ENCODE results near the gene BICDL2.
A peak's percentile ranks its signal among the peaks of the same experiment; 100 is the strongest.
"Not testable (repeated sequence)": the region's sequence is repeated elsewhere in the genome, so short reads cannot be mapped to it uniquely, and the experiment has no call there.

Gene BICDL2

DNA sequence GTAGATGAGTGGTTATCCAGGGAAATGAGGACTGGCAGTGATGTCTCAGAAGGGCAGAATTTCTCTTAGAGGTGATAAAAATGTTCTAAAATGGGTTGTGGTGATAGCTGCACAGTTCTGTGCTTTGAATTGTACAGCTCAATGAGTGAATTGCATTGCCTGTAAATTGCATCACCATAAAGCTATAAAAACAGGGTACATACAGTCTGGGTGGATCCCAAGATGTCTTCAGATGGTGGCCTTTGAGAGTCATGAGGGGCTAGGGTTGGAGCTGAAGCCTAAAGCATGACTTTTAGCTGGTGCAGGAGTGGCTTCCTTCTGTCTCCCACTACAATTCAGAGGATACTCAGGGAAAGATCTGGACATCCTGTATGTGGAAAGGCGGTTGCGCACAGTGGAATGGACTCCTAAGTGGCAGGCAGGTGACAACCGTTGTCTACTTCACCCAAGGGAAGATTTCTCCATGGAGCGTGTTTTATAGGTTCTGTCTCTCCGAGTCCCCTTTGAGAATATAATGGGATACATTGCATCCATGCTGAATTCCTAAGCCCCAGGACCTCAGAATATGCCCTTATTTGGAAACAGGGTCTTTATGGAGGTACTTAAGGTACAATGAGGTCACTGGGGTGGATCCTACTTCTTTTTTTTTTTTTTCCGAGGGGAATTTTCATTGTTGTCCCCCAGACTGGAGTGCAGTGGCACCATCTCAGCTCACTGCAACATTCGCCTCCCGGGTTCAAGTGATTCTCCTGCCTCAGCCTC, 27.1 kb upstream of the BICDL2 start:
- DNase-seq (ENCODE audit: low spot score), result no peak

DNA sequence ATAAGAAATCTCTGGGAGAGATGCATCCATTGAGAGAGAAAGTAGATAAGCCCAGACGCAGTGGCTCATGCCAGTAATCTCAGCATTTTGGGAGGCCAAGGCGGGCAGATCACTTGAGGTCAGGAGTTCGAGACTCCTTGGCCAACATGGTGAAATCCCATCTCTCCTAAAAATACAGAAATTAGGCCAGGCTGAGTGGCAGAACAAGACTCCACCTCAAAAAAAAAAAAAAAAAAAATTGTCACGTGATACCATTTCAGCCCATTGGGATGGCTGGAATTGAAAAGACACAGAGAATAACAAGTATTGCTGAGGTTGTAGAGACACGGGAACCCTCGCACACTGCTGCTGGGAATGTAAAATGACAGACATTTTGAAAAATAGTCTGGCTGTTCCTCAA, 25.8 kb upstream of the BICDL2 start:
- DNase-seq (ENCODE audit: low spot score), result no peak

GRCh38 chr16:3060339-3061127, 23.8 kb upstream of the BICDL2 start:
- DNase-seq (ENCODE audit: low spot score), result no peak

DNA sequence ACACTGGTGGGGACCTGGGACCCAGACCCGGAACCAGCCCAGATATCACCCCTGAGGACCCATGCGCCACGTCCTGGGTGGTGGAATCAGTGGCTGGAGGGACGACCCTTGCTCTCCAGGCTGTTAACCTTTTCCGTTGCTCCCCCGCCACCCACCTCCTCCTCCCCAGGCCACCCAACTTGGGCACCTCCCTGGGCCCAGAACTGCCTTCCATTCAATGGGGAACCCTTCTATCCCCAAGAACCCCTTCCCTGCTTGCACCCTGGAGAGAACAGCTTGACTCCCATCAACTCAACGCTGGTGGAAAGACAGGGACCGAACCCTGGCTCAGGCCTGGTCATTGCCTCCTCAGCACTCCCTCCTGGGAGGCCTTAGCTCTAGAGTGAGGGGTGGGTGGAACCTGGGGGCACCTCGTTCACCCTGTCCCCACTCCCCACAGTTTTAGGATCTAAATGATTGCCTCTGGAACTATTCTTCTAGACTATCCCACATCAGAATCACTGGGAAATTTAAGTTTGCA, 23.0 kb upstream of the BICDL2 start:
- no peak for DNase-seq (ENCODE audit: low spot score)

DNA sequence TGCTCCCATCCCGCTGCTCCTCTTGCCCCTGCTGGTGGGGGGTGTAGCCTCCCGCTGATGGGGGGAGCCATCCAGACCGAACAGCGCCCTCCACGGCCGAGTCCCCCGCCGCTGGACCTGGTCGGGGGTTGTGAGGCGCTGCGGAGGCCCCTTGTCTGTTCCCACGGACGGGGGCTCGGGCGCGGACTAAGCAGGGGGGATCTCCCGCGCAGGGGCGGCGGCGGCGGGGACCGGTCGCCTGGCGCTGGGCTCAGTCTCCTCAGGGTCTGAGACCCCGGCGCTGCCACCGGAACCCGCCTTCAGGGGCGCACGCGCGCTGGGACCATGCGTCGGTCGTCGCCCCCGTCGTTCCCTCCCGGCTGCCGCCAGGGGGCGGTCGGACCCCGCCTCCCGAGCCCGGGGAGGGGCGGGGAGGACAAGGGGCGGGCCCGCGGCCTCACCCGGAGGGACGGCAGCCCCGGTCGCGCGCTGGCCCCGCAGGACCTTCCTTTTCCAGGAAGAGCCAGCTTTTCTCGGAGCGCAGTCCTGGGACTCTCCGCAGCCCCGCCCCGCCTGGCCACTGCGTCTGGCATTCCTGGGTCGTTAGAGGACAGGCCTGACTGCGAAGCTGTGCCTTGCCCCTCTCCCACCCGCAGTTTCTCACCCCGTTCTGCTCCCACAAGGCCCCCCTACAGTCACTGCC, 22.4 kb upstream of the BICDL2 start:
- DNase-seq (ENCODE audit: low spot score), result peak; percentile 83

DNA sequence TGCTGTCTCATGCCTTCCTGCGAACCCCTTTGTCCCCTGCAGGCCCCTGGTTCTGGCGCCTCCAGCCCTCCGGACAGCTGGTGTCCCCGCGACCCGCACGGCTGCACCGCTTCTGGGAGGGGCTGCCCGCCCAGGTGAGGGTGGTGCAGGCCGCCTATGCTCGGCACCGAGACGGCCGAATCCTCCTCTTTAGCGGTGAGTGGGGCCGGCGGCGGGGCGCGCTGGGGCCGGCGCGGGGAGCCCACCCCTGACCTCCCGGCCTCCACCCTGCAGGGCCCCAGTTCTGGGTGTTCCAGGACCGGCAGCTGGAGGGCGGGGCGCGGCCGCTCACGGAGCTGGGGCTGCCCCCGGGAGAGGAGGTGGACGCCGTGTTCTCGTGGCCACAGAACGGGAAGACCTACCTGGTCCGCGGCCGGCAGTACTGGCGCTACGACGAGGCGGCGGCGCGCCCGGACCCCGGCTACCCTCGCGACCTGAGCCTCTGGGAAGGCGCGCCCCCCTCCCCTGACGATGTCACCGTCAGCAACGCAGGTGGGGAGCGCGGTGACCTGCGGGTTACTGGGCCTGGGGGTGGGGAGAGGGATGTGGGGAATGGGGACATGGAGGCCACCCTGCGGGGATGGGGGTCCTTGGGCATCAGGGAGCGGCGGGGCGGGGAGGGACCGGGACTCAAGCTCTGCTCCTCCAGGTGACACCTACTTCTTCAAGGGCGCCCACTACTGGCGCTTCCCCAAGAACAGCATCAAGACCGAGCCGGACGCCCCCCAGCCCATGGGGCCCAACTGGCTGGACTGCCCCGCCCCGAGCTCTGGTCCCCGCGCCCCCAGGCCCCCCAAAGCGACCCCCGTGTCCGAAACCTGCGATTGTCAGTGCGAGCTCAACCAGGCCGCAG, 21.6 kb upstream of the BICDL2 start:
- DNase-seq (ENCODE audit: low spot score), result no peak

- no peak for DNase-seq (ENCODE audit: low spot score)
Observed at GRCh38 chr16:3057181-3058138, 20.7 kb upstream of the BICDL2 start.

DNA sequence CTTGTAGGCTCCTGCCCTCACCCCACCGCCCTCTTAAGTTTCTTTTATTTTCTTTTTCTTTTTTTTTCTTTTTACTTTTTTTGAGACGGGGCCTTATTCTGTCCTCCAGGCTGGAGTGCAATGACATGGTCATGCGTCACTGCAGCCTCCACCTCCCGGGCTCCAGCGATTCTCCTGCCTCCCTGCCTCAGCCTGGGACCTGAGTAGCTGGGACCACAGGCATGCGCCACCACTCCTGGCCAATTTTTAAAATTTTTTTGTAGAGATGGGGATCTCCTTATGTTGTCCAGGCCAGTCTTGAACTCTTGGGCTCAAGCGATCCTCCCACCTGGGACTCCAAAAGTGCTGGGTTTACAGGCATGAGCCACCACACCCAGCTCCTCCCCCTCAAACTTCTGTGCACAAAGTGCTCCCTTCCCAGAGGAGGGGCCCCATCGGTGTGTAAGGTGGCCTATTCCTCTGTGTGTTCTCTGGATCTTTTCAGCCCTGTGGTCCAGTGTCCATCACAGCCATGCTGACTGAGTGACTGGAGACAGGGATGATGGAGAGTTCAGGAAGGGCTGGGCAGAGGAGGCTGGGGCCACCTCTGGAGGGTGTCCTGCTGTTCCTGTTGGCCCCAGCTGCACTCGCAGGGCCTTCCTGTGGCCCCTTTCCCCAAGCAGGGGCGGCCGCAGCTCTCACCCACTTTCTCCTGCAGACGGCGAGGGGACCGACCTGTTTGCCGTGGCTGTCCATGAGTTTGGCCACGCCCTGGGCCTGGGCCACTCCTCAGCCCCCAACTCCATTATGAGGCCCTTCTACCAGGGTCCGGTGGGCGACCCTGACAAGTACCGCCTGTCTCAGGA, 19.8 kb upstream of the BICDL2 start:
- DNase-seq (ENCODE audit: low spot score), result no peak

GRCh38 chr16:3055734-3056115, 19.0 kb upstream of the BICDL2 start:
- not testable (repeated sequence) for DNase-seq (ENCODE audit: low spot score)

DNA sequence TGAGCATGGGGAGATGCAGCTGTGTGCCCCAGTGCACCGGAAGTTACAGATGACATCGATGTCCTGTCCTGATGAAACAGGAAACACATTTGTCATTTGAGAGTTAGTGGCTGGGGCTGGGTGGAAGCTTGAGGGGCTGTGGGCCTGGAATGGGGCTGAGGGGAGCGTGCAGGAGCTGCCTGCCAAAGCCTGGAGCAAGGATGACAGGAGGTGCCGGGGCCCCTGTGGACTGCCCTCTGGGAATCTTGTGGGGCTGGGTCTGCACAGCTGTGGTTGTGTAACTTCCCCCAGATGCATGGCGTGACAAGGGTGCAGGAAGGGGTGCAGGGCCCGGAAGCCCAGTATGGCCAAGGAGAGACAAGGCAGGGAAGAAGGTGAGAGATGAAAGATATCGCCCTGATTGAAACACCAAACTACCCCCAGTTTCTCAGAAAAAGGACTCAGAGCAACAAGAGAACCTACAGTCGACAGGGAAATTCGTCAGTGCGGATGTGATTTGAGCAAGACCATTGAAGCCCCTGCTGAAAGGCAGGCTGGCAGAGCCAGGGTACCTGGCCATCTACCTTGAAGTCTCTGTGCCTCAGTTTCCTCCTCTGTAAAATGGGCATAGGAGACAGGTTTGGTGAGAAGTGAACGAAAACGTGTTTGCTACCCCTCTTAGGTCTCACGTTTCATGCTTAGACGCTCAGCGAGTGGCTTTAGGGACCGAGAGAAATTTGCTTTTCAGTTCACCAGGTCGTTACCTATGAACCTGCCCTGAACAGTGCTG, 18.4 kb upstream of the BICDL2 start:
- no peak for DNase-seq (ENCODE audit: low spot score)

GRCh38 chr16:3053330-3053710, 16.6 kb upstream of the BICDL2 start:
- DNase-seq (ENCODE audit: low spot score), result not testable (repeated sequence)

GRCh38 chr16:3052571-3053329, 16.0 kb upstream of the BICDL2 start:
- not testable (repeated sequence) for DNase-seq (ENCODE audit: low spot score)

GRCh38 chr16:3051494-3051893, 14.8 kb upstream of the BICDL2 start:
- no peak for DNase-seq (ENCODE audit: low spot score)

DNA sequence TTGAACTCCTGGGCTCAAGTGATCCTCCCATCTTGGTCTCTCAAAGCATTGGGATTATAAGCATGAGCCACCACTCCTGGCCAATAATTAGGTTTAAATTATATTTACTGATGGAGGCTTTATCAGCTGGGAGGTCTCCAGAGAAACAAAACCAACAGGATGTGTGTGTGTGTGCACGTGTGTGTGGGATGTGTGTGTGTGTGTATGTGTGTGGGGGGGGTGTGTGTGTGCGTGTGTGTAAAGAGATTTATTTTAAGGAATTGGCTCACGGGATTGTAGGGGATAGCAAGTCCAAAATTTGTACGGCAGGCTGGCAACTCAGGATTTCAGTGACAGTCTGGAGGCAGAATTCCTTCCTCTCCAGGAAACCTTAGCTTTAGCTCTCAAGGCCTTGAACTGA, 14.3 kb upstream of the BICDL2 start:
- no peak for DNase-seq (ENCODE audit: low spot score)

DNA sequence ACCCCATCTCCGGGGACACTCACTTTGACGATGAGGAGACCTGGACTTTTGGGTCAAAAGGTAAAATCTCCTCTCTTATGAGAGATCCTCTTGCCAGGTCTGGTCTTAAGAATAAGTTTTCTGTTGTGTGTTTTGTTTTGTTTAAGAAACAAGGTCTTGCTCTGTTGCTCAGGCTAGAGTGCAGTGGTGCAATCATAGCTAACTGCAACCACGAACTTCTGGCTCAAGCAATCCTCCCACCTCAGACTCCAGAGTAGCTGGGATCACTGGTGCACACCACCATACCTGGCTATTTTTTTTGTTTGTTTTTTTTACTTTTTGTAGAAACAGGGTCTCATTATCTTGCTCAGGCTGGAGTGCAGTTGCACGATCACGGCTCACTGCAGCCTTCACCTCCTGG, 13.7 kb upstream of the BICDL2 start:
- no peak for DNase-seq (ENCODE audit: low spot score)

- DNase-seq (ENCODE audit: low spot score), result no peak
Observed at GRCh38 chr16:3049921-3050481, 13.3 kb upstream of the BICDL2 start.

DNA sequence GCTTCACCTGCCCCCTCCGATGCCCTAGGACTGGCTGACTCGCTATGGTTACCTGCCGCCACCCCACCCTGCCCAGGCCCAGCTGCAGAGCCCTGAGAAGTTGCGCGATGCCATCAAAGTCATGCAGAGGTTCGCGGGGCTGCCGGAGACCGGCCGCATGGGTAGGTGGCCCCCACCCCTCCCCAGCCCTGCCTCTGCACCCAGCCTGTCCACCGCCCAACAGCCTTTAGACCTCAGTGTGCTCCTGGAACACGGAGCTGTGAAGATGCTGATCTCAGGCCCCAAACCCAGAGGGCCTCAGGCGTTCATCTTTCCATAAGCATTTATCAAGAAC, 10.6 kb upstream of the BICDL2 start:
- no peak for DNase-seq (ENCODE audit: low spot score)

Data from kidney capillary endothelial cell (primary cell).